Stimulated activated CD8-positive, alpha-beta memory T cell treated with anti-CD3 and anti-CD28 coated beads, Interleukin-7, amount 100 ng/mL, for 1 hour (primary cell): ENCODE measurements around the gene MYL3.

Source experiments
- DNase-seq, 2 donors: peaks; one replicate each; pipeline ENCODE4 v3.0.0-alpha.2; 2020; ENCODE audit warnings: low read depth in 2 of 2

The MYL3 gene

DNA sequence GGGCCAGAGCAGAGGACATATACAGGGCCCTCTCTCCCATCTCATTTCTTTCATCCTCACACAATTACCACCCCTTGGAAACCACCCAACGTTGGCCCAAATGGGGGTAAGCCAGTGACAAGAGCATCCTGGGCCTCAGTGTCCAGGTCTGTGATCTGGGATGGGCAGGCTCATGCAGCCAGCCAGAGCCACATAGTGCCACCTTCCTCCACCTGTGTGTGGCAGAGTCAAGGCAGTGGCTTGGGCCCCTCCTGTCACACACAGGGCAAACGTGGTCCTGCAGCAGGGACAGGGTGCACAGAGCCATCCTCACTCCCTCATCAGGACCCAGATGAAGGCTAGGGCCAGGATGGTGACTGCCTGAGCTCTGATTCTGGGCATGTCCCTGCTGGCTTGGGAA, 2.3 kb upstream of the MYL3 start:
- DNase-seq, result no peak

DNA sequence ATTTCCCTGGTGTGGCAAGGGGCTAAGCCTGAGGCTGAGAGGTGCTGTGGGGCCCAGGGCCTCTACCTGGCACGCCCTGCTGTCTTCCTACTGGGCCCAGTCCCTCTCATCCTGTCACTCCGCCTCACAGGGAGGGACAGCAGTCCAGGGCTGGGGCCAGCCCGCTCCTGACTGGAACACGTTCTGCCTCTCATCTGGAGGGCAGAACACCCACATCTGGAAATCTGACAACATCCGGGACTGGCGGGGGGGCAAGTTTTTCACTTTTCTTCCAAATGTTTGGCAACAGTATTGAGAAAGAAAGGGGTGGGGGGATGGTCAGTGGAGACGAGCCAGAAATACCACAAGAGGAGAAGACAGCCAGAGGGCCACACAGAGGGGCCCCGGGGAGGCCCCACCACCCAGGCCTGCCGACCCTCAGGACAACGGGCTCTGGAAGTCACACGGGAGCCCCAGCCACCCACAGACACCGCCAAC, 1.8 kb upstream of the MYL3 start:
- no peak for DNase-seq

DNA sequence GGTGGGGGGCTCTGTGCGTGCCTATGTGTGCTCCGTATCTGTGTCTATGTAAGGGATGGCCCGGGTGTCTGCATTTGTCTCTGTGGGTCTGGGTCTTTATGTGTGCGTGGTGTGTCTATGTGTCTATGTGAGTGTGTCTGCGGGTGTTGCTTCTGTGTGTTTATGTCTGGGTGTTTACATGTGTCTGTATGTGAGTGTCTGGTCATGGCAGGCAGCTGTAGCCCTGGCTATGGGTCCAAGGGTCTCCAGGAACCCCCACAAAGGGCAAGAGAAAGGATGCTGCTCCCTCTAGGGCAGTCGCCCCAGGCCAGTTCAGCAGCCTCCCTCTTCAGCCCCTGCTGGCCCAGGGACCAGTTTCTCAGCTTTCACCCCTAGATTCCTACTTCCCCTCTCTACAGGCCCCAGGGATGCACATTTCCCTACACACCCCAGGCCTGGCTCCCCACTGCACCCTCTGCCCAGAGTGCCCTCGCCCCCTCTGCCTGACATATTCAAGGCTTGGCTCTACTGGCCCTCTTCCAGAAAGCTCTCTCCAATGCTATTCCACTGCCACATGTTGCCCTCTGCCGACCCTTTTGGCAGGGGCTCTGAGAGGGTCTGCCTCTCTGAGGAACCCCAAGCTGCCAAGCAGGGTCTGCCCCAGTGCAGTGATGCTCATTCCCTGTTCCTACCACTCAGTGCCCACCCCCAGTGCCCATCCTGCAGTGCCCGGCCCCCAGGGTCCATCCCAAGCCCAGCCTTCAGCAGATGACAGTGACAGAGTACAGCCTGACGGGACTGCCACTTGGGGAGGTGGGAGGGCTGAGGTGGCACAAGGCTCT, 1.0 kb upstream of the MYL3 start:
- DNase-seq, result no peak

DNA sequence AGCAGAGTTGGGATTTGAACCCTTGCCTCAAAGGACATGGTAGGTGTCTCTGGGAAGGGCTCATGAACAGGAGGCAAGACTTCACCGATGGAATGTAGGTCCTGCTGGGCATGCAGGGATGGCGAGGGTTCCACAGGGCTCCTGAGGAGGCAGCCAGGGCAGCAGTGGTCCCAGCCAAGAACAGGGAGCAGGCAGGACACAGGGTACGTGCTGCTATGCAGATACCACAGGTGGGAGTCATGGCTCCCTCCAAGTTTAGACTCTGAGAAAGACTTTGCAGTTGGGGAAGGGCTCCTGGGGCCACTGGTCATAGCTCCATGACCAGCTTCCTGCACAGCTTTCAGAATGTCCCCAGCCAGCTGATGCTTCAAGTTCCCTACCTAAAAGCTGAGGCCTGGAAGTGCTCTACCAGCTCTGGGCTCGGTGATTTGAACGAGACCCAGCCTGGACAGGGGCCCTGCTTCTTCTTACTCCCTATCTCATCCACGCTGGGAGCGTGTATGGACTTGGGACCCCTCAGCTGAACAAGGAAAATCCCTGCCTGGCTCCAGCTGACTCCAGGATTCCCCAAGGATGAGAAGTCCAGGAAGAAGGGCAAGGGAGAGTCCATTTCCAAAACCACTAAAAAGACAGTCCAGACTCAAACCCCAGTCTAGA, 747 bp downstream of the MYL3 start:
- DNase-seq, result no peak

DNA sequence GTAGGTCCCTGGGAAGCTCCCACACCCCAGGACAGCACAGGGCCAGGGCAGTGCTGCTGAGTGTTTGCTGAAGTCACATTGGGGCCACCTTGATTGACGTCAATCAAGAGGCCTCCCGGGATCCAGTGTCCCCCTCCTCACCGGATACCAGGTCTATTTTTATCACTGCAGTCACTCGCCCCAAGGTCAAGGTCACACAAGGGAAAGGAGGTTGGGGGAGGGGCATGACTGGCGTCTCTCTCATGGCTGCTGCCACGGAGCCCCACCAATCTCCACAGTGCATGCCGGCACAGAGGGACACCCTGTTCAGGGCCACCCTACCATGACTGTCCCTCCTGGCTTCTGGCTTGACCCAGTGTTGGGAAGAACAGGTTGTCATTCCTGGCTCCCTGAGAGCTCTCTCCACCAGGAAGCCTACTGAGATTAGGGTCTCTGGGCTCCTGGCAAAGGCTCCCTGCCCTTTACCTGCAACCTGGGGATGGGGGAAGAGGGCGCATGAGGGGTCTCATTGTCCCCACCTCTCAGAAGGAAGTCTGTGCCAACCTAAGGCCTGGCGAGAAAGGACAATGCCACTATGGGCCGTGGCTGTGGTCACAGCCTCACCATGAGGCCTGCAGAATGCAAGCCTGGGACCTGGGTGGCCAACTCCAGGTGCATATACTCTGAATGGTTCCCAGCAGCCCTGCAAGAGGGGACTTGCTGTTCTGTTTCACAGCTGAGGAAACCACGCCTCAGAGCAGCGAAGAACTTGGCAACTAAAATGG, 1.5 kb downstream of the MYL3 start:
- DNase-seq, result no peak

DNA sequence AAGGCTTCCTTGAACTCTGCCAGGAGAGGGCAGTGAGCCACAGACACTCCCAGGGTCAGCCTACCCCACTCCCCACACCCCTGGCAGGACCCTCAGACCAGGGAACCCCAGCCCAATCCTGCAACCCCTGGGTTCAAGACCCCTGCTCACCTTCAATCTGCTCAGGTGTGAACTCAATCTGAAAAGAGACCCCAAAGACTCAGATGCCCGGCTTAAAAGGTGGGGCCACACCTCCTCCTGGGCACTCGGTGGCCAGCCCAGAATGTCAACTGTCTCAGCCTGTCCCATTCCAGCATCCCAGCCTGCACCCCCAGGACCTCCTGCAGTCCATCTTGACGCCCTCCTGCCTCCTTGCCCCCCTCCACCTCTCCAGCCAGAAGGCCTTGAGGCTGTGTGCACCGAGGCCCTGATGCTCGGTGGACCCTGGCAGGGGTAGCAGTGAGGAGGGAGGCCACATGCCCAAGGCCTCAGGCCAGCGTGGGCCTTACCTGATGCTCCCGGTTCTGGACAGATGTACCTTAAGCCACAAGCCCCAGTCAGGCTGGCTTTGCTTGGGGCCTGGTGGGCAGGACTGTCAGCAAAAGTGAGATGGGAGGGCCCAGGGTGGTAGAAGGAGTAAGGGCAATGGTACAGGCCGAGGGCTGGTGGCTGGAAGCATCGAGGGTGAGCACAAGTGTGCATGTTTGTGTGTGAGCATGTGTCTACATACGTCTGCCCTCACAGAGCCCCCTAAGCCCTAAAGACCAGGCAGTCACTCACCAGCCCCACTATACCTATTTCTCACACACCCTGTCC, 2.2 kb downstream of the MYL3 start:
- DNase-seq, result no peak

DNA sequence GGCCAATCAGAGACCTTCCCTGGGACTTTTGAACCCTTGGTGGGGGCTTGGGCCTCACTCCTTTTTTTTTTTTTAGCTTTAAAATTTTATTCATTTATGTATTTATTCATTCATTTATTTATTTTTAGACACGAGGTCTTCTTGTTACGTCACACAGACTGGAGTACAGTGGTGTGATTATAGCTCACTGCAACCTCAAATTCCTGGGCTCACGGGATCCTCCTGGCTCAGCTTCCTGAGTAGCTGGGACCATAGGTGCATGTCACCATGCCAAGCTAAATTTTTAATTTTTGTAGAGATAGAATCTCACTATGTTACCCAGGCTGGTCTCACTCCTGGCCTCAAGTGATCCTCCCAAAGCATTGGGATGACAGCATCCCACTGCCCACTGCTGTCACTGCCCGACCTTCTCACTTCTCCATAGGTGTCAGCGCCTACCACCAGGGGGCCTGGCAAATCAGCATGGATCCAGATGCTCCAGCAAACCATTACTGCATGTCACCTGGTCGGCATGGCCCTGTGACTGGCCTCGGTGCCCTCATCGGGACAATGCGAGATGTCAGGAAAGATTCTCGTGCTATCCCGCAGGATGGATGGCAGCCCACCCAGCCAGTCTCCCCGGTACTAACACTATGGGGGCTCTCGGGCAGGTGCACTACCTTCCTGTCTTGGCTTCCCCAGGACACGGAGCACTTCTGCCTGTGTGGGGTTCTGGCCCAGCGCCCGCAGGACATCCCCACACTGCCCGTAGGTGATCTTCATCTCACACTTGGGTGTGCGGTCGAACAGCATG, 3.0 kb downstream of the MYL3 start:
- DNase-seq, result no peak

DNA sequence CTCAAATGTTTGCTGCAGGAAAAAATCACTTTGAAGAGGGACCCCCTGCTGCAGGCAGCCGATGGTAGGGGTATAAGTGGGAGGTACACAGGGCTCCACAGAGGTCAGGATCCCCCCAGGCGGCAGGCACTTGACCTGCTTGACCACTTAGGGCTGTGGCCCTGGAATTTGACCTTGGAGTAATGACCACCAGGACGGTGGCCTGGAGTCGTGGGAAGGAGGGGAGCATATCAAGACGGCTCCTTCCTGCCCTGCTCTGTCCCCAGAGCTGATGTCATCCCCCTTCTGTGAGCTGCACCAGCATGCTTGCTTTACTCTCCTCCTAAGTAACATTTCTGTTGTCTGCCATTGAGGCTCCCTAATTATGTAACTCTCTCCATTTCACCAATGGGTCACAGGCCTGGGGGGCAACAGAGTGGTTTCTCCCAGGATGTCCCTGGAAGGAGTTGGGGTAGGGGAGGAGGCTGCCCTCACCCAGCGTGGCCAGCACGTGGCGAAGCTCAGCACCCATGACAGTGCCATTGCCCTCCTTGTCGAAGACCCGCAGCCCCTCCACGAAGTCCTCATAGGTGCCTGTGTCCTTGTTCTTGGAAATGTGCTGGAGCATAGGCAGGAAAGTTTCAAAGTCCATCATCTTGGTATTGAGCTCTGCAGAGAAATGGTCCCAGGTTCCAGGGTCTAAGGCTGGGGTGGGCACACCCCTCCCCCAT, 4.1 kb downstream of the MYL3 start:
- DNase-seq, result no peak

DNA sequence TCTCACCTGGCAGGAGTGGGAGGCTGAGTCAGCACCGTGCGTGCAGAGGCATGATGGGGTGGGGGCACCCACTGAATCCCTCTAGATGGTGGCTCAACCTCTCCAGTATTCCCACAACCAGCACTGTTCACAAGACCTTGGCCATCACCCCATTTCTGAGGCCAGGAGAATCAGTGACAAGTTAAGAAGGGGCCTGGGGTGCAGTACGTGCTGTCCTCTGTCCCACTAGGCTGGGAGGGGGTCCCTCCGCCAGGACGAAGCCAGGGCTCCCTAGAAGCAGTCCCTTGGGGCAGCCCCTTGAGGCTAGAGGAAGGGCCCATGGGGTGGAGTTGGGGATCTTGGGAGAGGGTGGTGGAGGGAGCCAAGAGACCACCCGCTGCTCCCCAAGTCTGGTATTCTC, 4.8 kb downstream of the MYL3 start:
- no peak for DNase-seq

DNA sequence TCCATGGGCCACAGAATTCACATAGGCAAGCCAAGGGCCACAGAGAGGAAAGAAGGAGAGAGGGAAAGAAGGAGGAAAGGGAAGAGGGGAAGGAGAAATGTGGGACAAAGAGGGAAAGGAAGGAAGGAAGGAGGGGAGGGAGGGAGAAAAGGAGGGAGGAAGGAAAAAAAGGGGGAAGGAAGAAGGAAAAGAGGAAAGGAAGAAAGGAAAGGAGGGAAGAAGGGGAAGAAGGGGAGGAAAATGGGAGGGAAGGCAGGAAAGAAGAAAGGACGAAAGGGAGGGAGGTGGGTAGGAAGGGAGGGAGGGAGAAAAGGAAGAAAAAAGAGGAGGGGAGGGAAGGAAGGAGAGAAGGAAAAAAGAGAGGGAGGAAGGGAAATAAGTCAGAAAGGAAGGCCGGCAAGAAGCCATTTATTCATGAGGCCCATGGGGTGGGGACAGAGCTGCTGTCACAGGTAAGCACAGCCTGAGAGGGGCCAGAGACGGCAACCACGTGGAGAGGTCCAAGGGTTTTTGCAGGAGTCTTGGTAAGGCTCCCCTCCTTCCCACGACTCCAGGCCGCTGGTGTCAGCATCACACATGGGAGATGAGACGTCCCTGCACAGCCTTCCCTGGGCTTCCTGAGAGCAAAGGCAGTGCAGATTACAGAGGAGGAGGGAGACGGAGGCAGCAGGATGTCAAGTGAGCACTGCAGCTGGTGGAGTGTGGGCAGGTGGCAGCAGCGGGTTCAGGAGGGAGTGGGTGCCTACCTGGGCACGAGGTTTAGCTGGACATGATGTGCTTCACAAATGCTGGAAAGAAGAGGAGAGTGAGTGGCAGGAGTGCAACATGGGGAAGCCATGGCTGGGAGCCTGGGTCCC, 5.5 kb downstream of the MYL3 start:
- DNase-seq, result no peak

DNA sequence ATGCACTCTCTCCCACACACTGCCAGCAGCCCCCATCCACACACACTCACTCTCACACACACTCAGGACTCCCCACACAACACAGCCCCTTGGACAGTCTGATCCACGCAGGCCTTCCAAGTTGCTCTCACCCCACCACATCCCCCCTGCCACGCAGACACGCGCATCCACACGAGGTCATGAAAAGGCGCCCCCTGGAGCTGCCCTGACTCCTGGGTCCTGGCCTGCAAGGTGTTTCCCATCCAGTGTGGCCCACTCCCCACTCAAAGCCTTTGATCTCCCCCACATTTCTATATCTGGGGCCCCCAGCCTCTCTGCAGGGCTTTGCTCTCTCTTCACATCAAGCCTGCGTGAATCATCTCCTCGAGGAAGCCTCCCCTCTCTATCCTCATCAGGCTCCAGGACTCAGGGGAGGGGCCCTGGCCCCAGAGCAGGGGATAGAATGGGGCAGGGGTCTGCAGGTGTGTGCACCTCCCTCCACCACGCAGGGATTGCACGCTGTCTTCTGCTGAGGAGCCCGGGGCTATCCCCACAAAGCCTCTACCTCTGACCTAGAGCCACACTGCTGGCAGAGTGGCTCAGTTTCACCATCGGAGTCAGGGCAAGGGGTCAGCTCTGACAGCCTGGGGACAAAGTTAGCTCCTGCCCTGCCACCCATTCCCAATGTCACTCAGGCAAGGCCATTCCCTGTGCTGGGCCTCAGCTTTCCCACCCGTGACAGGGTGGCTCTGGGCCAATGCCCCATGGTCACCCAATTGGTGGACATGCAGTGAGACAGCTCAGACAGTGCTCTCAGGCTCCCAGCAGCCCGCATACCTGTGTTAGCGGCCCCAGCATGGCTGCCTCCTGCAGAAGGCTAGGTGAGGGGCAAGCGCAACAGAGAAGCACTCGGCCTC, 6.4 kb downstream of the MYL3 start:
- no peak for DNase-seq

DNA sequence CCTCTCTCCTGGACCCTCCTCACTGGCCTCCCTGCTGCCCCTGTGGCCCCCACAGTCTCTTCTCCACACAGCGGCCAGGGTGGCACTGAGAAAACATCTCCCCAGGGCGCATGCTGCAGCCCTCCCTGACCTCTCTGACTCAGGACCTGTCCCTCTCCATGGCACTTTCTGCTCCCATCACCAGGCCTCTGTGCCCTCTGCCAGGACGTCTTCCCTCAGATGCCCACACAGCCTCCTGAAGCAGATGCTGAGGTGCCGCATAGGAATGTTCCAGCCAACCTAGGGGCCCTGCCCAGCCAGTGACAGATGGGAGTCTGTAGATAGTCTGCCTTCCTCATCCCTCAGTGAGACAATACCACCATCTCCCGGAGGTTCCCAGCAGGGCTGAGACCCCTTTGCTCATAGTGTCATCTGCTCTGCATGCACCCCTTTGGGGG, 8.7 kb downstream of the MYL3 start:
- DNase-seq, result no peak

DNA sequence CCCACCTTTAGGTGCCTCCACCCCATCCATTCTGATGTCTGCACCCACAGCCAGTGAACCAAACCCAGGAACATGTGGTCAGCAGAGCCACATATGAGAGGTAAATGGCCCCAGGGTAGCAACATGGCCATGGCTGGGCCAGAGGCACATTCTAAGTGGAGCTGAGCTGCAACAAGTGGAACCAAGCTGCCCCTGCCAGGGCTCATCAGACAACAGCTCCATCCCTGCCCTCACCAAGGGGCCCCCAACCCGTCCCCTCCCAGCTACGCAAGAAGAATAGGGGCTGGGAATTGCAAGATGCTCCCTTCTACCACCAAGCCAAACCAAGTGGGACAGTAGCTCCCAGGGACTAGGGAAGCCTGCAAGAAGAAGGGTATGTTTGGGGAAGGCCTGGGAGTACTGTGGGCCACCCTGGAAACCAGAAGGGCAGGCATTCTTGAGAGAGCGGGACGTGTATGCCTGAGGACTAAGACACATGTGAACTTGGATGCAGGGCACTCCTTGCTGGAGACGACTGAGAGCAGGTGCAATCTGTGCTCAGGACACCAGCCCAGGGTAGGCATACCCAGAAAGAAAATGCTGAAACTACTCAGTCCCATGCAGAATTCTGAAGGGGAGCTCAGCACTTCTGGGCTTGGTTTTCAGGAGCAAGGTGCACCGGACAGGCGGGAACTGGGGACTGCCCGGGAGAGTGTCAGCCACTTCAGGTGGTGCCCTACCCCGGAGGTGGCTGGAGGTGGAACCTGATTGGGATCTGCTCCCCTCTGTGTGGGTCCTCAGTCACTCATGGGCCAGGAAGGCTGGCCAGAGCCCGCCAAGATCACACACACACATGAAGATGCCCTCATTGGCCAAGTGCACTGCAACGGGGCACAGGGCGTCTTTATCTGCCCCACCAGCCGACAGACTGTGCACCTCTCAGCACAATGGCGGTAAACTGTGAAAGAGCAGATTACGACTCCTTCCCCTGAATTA, 9.5 kb downstream of the MYL3 start:
- no peak for DNase-seq

DNA sequence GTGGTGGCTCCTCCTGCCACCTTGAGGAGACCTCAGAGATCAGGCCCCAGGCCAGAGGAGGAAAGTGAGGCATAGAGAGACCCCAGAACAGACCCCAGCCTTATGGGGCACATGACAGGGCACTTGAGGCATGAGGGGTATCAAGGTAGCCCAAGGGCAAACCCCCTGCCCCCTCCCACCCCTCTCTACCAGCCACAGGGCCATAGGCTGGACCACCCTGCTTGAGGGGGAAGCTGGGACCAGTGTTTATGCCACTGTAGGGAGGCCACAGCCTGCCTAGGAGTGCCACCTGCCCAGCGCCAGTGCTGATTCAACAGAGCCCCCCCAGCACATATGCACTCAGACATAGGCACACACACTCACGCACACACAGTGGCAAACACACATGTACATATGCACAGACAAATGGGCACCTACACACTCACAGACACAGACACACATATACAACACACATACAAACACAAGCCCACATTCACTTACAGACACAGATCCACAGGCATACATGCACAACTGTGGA, 10.3 kb downstream of the MYL3 start:
- DNase-seq, result no peak

DNA sequence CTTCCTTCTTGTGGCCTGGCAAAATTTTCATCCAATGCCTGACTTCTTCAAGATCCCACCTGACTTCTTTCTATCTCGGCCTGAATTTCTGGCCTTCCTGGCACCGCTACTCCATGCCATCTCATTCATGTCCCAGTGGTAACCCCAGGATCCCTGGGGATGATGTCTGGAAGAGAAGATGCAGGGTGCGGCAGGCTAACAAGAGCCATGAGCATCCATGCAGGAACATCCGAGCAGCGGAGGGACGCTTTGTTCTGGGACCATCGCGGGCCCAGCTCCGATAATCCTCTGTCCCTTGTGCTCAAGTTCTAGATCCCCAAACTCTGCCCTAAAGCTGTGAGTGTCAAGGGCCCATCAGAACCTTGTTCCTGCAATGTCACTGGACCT, 10.9 kb downstream of the MYL3 start:
- DNase-seq, result no peak

DNA sequence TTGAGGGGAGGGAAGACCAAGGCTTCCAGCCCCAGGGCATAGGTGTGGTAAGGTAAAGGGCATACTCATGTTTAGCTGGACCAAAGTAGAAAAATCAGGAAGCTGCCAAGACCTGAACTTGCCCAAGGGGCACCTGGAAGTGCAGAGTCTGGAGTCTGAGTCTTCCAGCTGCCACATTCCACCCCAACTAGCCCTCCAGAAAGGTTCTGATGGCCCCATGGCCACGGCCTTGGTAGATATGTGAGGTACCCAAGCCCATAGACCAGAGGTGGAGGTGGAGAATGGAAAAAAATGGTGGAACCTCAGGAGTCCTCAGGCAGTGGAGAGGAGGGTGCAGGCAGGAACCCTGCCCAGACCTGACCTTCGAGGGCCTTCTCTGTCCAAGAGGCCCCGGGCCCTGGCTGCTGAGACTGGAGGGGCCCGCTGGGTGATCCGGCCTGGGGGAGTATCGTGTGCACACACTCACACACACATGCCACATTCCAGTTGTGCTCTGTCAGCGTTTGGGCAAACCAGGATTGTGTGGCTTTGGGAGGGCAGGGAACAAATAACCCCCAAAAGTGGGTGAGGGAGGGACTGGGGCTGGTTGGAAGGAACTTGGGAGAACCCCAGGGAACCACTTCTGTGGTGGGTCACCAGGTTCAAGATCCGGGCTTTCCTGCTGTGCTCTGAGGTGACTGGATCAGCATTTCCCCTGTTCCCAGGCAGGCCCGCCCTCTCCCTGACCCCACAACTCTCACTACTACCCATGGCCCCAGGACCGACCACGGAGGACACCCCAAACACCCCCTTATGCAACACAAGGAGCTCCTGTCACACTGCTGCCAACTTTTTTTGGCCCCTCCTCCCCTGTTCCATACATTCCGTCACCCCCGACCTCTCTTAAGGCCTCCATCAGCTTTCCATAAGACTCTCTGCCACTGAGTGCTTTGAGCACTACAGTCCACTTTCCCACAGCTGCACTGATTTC, 11.6 kb downstream of the MYL3 start:
- no peak for DNase-seq
